Heart left ventricle (tissue), 13 donors: ENCODE results near the gene ALG6.

ENCODE experiments used
- POLR2A ChIP-seq, 2 donors: fragments of 450-650 bp; IDR thresholded peaks; one replicate each; pipeline ENCODE4 v1.6.1; 2017; ENCODE audit warnings: antibody characterized with exemption in 2 of 2, mild to moderate bottlenecking in 2 of 2, moderate library complexity in 2 of 2
- TF ChIP-seq, protein P1 (sequence below), 12 donors: fragments of 200-600 bp; sonication (generic) in 4 of 12; IDR thresholded peaks; one replicate each; pipeline versions ENCODE4 v1.5.0 to v1.8.0; 2018 to 2022; ENCODE audit warnings: antibody characterized with exemption in 12 of 12, mild to moderate bottlenecking in 5 of 12
- donor health status: ischemic (EF 13 %, LVEDD 7.1; RV severe dilation, severe dysfunction).
- donor health status: DM: no; HTN: yes; CAD: no.
- donor health status: DM: no; HTN: no; CAD: no.
- donor health status: ischemic (EF 25% LVEDD 6.9; RV normal size, moderate dysfunction).
- donor health status: ischemic (EF 25% LVEDD 5.7; RV mildly dilated, moderate dysfunction).
- donor health status: ischemic (EF 35%, LVEDD 5.7; RV mildly dilated, moderate dysfunction).
- donor health status: nonischemic (EF 11% LVEDD 7.7; RV severe dilation, severe dysfunction).
- donor health status: DM: yes; HTN: yes; CAD: no.
- donor health status: PGD.
- donor health status: ischemic (EF 29% LVEDD 5.4; RV normal size, mild dysfunction).
- donor health status: nonischemic (EF 23%, LVEDD 6.1; RV moderate dilation, normal function).

DNA sequence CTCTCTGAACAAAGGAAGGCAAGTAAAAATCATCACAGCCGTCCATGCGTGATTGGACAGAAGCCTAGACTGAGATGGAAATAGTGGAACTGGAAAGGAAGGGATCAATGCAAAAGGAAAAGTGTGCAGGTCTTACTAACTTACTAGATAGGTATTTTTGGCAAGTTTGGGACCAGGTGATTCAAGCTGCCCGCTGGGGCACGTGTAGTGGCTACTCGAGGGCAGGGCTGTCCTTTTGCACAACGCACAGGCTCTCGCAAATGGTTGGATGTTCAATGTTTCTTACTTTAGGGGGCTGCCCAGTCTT lies 566 bp upstream of the ALG6 start:
- TF ChIP-seq, protein P1, sequence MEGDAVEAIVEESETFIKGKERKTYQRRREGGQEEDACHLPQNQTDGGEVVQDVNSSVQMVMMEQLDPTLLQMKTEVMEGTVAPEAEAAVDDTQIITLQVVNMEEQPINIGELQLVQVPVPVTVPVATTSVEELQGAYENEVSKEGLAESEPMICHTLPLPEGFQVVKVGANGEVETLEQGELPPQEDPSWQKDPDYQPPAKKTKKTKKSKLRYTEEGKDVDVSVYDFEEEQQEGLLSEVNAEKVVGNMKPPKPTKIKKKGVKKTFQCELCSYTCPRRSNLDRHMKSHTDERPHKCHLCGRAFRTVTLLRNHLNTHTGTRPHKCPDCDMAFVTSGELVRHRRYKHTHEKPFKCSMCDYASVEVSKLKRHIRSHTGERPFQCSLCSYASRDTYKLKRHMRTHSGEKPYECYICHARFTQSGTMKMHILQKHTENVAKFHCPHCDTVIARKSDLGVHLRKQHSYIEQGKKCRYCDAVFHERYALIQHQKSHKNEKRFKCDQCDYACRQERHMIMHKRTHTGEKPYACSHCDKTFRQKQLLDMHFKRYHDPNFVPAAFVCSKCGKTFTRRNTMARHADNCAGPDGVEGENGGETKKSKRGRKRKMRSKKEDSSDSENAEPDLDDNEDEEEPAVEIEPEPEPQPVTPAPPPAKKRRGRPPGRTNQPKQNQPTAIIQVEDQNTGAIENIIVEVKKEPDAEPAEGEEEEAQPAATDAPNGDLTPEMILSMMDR (IDR thresholded peaks at IDR 0.05) = no peak
- TF ChIP-seq POLR2A (IDR thresholded peaks at IDR 0.05) = no peak
